ENCODE data around the gene UBE2Z. TPM values are rescaled to one million over a fixed set of nuclear protein-coding genes. Genes with fewer than 3 reads are reported as not detected.

The UBE2Z gene
- polyA plus RNA-seq, 3 donors, result 35.8 to 44.7 (median 40.0) TPM

DNA sequence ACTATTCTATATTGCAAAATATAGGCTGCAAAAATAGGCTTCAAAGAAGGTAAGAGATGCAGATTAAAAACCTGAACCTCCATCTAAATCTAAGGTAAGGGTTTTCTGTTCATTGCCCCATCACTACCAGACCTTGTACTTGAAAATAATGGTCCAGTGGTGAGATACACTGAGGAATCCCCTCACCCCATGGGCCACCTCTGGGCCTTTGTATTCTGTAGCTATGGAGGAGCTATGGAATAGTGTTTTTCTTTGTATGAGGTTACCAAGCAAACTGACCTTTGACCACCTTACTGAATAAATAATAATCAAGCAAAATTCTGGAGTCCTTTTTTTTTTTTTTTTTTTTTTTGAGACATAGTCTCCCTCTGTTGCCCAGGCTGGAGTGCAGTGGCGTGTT, 4.8 kb upstream of the UBE2Z start:
- no peak overlapping the region for H3K4me3 ChIP-seq (replicated peaks in 1 of 3; ENCODE audit: low read depth in 2 of 3, low read length in 3 of 3)
- no peaks in the 10 kb centered on the region for H3K27me3 ChIP-seq (ENCODE audit: control insufficient read depth in 2 of 2, insufficient read depth in 2 of 2, low read length in 2 of 2)
- H3K27me3 Mint-ChIP-seq (ENCODE audit: low read depth in 3 of 3), result peaks cover 1 to 5% (median 3%) of the 10 kb centered on the region in 3 donors
- H3K4me2 ChIP-seq (replicated peaks; ENCODE audit: extremely low read depth, low read length, poor library complexity, severe bottlenecking), result no peak overlapping the region
- no peak overlapping the region for H2AFZ ChIP-seq (ENCODE audit: insufficient read depth, low read depth, low read length, poor library complexity, severe bottlenecking)
- H3K9me3 Mint-ChIP-seq, result no peaks in the 10 kb centered on the region
- H4K20me1 ChIP-seq (ENCODE audit: insufficient read depth, low read length), result no peaks in the 10 kb centered on the region
- no peak for DNase-seq
- intact Hi-C loops (cut with micrococcal nuclease), result no loop called here
- peaks cover 7 to 10% of the 10 kb centered on the region in 2 donors for H3K4me1 ChIP-seq (ENCODE audit: control insufficient read depth in 1 of 2, insufficient read depth in 2 of 2, low read length in 2 of 2)
- no peaks in the 10 kb centered on the region for H3K79me2 ChIP-seq (ENCODE audit: insufficient read depth, low read length)
- no peak overlapping the region for H3K9ac ChIP-seq (ENCODE audit: insufficient read depth, low read length, poor library complexity, severe bottlenecking)
- H3K27ac ChIP-seq (ENCODE audit: low read depth in 1 of 2, low read length in 2 of 2), result no peak overlapping the region
- H3K9me3 ChIP-seq (replicated peaks in 1 of 2; ENCODE audit: control insufficient read depth in 1 of 2, insufficient read depth in 1 of 2, low read length in 2 of 2), result no peaks in the 10 kb centered on the region
- no peak overlapping the region for H3K4me3 Mint-ChIP-seq
- no CpG with 5 or more reads among the region's 1 CpG for WGBS (ENCODE audit: insufficient coverage)
- H3K27ac Mint-ChIP-seq, result no peak overlapping the region
- H3K36me3 Mint-ChIP-seq, result peaks cover 0 to 3% of the 10 kb centered on the region in 2 donors
- H3K36me3 ChIP-seq (replicated peaks in 1 of 2; ENCODE audit: control insufficient read depth in 1 of 2, insufficient read depth in 2 of 2, low read length in 2 of 2), result peaks cover 0 to 1% of the 10 kb centered on the region in 2 donors
- TF ChIP-seq, protein P1, sequence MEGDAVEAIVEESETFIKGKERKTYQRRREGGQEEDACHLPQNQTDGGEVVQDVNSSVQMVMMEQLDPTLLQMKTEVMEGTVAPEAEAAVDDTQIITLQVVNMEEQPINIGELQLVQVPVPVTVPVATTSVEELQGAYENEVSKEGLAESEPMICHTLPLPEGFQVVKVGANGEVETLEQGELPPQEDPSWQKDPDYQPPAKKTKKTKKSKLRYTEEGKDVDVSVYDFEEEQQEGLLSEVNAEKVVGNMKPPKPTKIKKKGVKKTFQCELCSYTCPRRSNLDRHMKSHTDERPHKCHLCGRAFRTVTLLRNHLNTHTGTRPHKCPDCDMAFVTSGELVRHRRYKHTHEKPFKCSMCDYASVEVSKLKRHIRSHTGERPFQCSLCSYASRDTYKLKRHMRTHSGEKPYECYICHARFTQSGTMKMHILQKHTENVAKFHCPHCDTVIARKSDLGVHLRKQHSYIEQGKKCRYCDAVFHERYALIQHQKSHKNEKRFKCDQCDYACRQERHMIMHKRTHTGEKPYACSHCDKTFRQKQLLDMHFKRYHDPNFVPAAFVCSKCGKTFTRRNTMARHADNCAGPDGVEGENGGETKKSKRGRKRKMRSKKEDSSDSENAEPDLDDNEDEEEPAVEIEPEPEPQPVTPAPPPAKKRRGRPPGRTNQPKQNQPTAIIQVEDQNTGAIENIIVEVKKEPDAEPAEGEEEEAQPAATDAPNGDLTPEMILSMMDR (IDR thresholded peaks at IDR 0.05), result no peak
- peaks cover 8% of the 10 kb centered on the region for H3K4me1 Mint-ChIP-seq

DNA sequence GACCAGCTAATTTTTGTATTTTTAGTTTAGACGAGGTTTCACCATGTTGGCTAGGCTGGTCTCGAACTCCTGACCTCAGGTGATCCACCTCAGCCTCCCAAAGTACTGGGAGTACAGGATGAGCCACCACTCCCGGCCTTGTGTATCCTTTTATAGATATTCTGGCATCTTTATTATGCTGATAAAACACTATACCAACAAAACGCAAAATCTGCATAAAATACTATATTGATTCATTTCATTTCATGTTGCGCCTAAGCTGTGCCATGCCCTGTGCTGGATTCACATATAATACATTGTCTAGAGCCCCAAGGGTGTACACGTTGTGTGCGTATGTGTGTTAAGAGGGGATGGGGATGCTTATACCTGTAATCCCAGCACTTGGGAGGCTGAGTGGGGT, 3.8 kb upstream of the UBE2Z start:
- Histone ChIP-seq H3K36me3 (replicated peaks in 1 of 2; ENCODE audit: control insufficient read depth in 1 of 2, insufficient read depth in 2 of 2, low read length in 2 of 2) (no peaks in the 10 kb centered on the region), H4K20me1 (ENCODE audit: insufficient read depth, low read length) (peaks cover 6% of the 10 kb centered on the region), H3K79me2 (ENCODE audit: insufficient read depth, low read length) (peaks cover 9% of the 10 kb centered on the region), H3K27ac (ENCODE audit: low read depth in 1 of 2, low read length in 2 of 2) (no peak overlapping the region), H3K9ac (ENCODE audit: insufficient read depth, low read length, poor library complexity, severe bottlenecking) (no peak overlapping the region), H2AFZ (ENCODE audit: insufficient read depth, low read depth, low read length, poor library complexity, severe bottlenecking) (no peak overlapping the region), H3K4me2 (replicated peaks; ENCODE audit: extremely low read depth, low read length, poor library complexity, severe bottlenecking) (no peak overlapping the region), H3K4me3 (replicated peaks in 1 of 3; ENCODE audit: low read depth in 2 of 3, low read length in 3 of 3) (no peak overlapping the region), H3K9me3 (replicated peaks in 1 of 2; ENCODE audit: control insufficient read depth in 1 of 2, insufficient read depth in 1 of 2, low read length in 2 of 2) (no peaks in the 10 kb centered on the region), H3K4me1 (ENCODE audit: control insufficient read depth in 1 of 2, insufficient read depth in 2 of 2, low read length in 2 of 2) (peaks cover 10 to 15% of the 10 kb centered on the region in 2 donors), H3K27me3 (ENCODE audit: control insufficient read depth in 2 of 2, insufficient read depth in 2 of 2, low read length in 2 of 2) (no peaks in the 10 kb centered on the region)
- no peak overlapping the region for H3K4me3 Mint-ChIP-seq
- 100% methylated on average over 1 of the region's 7 CpGs for WGBS (ENCODE audit: insufficient coverage)
- H3K27me3 Mint-ChIP-seq (ENCODE audit: low read depth in 3 of 3), result peaks cover 1 to 5% (median 3%) of the 10 kb centered on the region in 3 donors
- DNase-seq, result no peak
- H3K4me1 Mint-ChIP-seq, result peaks cover 12% of the 10 kb centered on the region
- H3K27ac Mint-ChIP-seq, result peak overlapping the region in 1 of 7 donors; percentile 50
- no peaks in the 10 kb centered on the region for H3K9me3 Mint-ChIP-seq
- intact Hi-C loops (cut with micrococcal nuclease), result no loop called here
- TF ChIP-seq, protein P1 (IDR thresholded peaks at IDR 0.05), result no peak
- H3K36me3 Mint-ChIP-seq, result no peaks in the 10 kb centered on the region

All from CD14-positive monocyte (primary cell).